Vein endothelial cell (primary cell): ENCODE measurements around the gene CNGA3. TPM values are rescaled to one million over a fixed set of nuclear protein-coding genes. Genes with fewer than 3 reads are reported as not detected.

Source experiments
- total RNA-seq: library from RNA; depleted of rRNA; stranded (reverse); fragments of >200 nt; gene quantifications from 2 replicates; pipeline ENCODE4 v1.2.3, GENCODE V29; 2012

CNGA3 gene
- not detected in 2 replicates for total RNA-seq

GRCh38 chr2:98346311-98347236 is at the start of gene CNGA3:
Gene CNGA3, plus strand, starts transcription at chr2:98346456. Its CDS starts 23,520 bp downstream, at chr2:98369976.

GRCh38 chr2:98444436-98445176 is 98.3 kb downstream of the CNGA3 start, which contains the start of gene INPP4A:
Gene INPP4A, plus strand, starts transcription at chr2:98444858. Its CDS starts 75,191 bp downstream, at chr2:98520049.

Other genes with a start within 250 kb of the CNGA3 start
- 30.1 and 30.7 TPM in 2 replicates for gene INPP4A, start 98.4 kb downstream of the CNGA3 start, total RNA-seq